Activated CD8-positive, alpha-beta memory T cell treated with anti-CD3 and anti-CD28 coated beads for 36 hours (primary cell): ENCODE data around the gene DHRS4L2. TPM values are rescaled to one million over a fixed set of nuclear protein-coding genes. Genes with fewer than 3 reads are reported as not detected.
"Not testable (repeated sequence)": the region's sequence is repeated elsewhere in the genome, so short reads cannot be mapped to it uniquely, and the experiment has no call there.

ENCODE experiments used
- CTCF ChIA-PET: fragments of 350-600 bp; sonication (Branson Sonifier 250); formaldehyde crosslinking; loops from one replicate; lab custom pipeline; 2021; ENCODE audit warnings: antibody characterized with exemption; lab: Charles Lee
- POLR2A ChIA-PET: fragments of 350-600 bp; sonication (Branson Sonifier 250); formaldehyde crosslinking; loops from one replicate; lab custom pipeline; 2021; ENCODE audit warnings: antibody characterized with exemption; lab: Charles Lee
- total RNA-seq, 2 experiments: library from RNA; stranded (reverse); gene quantifications; one replicate each; pipeline ENCODE4 v1.2.3, GENCODE V29; 2021

The DHRS4L2 gene
- total RNA-seq, 2 experiments from 2014 or later = 19.8 to 21.6 TPM

DNA sequence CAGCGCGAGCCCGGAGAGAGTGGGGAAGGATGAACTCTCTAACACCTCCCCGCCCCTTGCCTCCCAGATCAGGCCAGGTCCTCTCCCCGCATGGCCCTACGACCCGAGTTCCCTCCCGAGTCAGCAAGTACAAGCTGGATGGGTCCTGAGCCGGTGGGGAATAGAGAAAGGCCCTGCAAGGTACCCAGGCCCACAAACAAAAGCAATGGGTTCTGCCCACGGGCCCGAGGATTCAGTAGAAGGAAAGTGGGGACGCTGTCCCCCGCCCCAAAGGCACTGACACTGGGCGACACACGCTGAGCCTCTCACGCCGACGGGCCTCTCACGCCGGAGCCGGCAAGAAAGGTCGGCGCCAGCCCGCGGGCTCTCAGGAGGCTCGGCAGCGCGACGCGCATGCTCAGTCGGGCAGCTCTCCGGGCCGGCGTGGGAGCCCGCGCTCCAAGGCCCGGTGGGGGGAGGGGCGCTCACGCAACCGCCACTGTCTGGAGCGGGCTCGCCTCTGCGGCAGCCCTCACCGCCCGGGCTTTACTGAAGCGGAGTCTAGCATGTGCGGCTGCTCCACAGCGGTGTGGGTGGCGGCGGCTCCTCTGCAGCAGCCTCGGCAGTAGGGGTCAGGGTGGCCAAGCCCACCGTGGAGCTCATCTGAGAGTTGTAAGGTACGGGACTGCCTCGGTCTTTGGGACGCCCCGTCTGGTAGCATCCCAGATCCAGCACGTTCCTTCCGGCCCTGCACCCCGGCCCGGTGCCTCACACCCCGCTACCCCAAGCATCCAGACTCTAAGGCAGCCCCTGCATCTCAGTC, 19.0 kb upstream of the DHRS4L2 start:
- POLR2A ChIA-PET, CTCF ChIA-PET: not testable (repeated sequence)

DNA sequence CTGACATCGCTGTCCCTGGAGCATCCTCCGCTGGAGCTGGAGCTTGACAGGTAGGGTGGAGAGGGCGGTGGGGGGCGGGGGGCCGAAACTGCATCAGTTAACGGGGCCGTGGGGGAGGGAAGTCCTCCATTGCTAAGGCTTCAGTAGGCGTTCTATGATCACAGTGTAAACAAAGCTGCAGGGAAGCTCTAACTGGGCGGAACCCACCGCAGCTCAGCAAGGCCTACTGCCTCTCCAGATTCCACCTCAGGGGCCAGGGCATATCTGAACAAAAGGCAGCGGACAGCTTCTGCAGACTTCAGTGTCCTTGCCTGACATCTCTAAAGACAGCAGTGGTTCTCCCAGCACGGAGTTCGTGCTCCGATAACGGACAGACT, 18.5 kb upstream of the DHRS4L2 start:
- POLR2A ChIA-PET, CTCF ChIA-PET: not testable (repeated sequence)

DNA sequence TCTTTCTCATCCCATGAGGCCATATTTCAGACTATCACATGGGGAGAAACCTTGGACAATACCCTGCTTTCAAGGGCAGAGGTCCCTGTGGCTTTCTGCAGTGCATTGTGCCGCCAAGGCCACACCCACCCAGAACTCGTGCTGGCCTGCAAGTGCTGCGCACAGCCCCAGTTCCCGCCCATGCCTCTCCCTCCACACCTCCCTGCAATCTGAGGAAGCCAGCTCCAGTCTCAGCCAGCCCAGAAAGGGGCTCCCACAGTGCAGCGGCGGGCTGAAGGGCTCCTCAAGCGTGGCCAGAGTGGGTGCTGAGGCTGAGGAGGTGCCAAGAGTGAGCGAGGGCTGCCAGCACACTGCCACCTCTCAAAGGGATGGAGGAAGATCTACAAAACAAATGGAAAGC, 15.6 kb upstream of the DHRS4L2 start:
- POLR2A ChIA-PET, CTCF ChIA-PET: not testable (repeated sequence)

DNA sequence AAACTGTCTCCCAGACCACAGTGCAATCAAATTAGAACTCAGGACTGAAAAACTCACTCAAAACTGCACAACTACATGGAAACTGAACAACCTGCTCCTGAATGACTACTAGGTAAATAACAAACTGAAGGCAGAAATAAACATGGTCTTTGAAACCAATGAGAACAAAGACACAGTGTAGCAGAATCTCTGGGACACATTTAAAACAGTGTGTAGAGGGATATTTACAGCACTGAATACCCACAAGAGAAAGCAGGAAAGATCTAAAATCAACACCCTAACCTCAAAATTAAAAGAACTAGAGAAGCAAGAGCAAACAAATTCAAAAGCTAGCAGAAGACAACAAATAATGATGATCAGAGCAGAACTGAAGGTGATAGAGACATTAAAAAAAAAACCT, 14.7 kb upstream of the DHRS4L2 start:
- POLR2A ChIA-PET, CTCF ChIA-PET: not testable (repeated sequence)

DNA sequence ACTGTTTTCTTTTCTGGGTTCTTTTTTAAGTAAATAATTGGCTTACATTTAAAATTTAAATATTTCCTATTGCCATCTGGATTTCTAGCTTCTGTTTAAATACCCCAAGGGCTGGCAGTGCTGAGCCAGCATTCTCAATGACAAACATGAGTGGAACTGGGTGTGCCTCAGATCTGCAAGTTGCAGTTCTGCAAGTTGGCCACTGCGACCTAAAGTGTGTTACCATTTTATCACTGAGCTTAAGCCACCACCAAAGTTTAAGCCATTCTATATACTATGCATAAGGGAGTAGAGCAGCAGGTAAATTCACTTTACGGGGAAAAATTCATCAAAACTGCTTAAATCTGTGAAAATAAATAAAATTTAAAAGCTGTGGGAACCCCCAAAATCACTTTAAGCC, 11.5 kb upstream of the DHRS4L2 start:
- POLR2A ChIA-PET = not testable (repeated sequence)
- CTCF ChIA-PET = interaction anchor here (0.7 kb wide), 1 partner anchor 184 kb away, joined by 3 read pairs; the partner anchor contains the start of gene IRF9

DNA sequence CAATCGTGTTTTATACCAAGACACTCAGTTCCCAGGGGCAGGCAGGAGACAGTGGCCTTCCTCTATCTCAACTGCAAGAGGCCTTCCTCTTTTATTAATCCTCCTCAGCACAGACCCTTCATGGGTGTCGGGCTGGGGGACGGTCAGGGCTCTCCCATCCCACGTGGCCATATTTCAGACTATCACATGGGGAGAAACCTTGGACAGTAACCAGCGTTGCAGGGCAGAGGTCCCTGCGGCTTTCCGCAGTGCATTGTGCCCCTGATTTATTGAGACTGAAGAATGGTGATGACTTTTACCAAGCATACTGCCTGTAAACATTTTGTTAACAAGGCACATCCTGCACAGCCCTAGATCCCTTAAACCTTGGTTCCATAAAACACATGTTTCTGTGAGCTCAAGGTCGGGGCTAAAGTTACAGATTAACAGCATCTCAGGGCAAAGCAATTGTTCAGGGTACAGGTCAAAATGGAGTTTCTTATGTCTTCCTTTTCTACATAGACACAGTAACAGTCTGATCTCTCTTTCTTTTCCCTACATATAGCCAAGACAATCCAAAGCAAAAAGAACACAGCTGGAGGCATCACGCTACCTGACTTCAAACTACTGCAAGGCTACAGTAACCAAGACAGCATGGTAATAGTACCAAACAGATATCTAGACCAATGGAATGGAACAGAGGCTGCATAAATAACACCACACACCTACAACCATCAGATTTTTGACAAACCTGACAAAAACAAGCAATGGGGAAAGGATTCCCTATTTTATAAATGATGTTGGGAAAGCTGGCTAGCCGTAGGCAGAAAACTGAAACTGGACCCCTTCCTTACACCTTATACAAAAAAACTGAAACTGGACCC, 6.5 kb upstream of the DHRS4L2 start:
- CTCF ChIA-PET = not testable (repeated sequence)

GRCh38 chr14:23984891-23985602, 3.7 kb upstream of the DHRS4L2 start:
- ChIA-PET CTCF (no interaction called here), POLR2A (no interaction called here)

More for the DNA sequence above, 6.5 kb upstream of the DHRS4L2 start:
- POLR2A ChIA-PET = not testable (repeated sequence)

GRCh38 chr14:23988223-23988606, 514 bp upstream of the DHRS4L2 start:
- CTCF ChIA-PET = interaction anchor here (0.6 to 1.3 kb wide), 2 partner anchors 121 to 443 kb away, joined by 4 read pairs; no protein-coding TSS in a partner anchor
- POLR2A ChIA-PET = not testable (repeated sequence)

DNA sequence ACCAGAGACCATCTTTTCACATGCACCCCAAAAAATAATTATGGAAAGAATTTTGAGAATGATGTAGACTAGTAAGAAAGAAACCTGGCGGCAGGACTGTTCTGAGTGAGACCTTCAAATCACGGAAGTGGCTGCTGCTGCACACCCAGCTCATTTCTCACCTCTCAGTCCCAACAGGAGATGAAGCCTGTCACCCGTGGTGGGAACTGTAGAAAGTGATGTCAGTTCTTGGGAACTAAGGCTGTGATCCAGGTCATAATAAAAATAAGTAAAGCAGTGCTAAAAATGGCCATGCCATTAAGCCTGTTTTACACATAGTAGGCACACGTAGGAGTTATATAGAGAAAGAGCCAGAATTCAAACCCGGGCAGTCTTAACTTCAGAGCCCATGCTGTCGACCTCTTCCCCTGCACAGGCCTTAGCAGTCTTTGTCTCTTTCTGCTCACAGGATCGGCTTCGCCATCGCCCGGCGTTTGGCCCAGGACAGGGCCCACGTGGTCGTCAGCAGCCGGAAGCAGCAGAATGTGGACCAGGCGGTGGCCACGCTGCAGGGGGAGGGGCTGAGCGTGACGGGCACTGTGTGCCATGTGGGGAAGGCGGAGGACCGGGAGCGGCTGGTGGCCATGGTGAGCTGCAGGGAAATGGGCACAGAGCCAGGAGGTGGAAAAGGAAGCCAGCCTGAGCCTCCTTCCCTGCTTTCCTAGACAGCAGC, 1.2 kb downstream of the DHRS4L2 start:
- CTCF ChIA-PET = interaction anchor here (1.3 kb wide), 1 partner anchor 119 kb away, joined by 4 read pairs; no protein-coding TSS in a partner anchor
- POLR2A ChIA-PET = interaction anchor here (1.0 to 1.1 kb wide), 2 partner anchors 18 to 62 kb away, joined by 3 to 4 read pairs; partner anchors contain the start of gene CARMIL3

- POLR2A ChIA-PET = not testable (repeated sequence)
Observed at GRCh38 chr14:23990961-23991360, 2.2 kb downstream of the DHRS4L2 start.

GRCh38 chr14:23993042-23993441, 4.3 kb downstream of the DHRS4L2 start:
- POLR2A ChIA-PET, CTCF ChIA-PET: not testable (repeated sequence)

More at GRCh38 chr14:23990961-23991360, 2.2 kb downstream of the DHRS4L2 start:
- CTCF ChIA-PET = not testable (repeated sequence)

DNA sequence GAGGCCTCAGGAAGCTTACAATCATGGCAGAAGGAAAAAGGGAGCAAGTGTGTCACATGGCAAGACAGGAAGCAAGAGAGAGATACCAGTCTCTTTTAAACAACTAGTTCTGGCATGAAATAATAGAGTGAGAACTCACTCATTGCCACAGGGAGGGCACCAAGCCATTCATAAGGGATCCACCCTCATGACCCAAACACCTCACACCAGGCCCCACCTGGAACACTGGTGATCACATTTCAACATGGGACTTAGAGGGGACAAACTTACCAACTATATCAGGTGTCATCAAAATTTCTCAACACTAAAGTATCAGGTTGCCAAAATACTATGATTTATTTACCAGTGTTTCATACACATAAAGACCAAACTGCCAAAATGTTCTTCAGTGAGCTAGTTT, 7.3 kb downstream of the DHRS4L2 start:
- POLR2A ChIA-PET, CTCF ChIA-PET: not testable (repeated sequence)

DNA sequence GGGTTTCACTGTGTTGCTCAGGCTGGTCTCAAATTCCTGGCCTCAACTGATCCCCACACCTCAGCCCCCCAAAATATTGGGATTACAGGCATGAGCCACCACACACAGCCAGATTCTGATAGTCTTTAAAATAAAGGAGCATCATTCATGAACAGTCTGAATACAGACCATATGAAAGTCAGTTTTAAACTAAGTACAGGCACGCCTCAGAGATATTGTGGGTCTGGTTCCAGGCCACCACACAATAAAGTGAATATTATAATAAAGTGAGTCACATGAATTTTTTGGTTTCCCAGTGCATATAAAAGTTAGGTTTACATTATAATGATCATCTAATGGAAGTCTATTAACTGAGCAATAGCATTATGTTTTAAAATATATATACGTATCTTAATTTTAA, 8.1 kb downstream of the DHRS4L2 start:
- CTCF ChIA-PET, POLR2A ChIA-PET: not testable (repeated sequence)

- CTCF ChIA-PET, POLR2A ChIA-PET: not testable (repeated sequence)
Observed at GRCh38 chr14:23999640-24000039, 10.9 kb downstream of the DHRS4L2 start.

DNA sequence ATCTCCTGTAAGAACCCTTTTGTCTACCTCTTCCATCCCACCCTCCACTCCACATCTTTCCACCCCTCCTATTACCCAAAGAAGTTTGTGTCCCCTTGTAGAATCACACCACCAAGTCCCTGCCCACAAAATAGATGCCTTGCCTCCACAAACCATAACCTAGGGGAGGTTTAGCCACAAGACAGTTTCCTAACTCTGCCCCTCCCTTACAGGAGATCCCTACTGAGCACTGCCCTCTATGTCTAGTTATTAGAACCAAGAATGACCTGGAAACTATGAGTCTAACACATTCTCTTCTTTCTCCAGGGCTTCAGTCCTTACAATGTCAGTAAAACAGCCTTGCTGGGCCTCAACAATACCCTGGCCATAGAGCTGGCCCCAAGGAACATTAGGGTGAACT, 12.3 kb downstream of the DHRS4L2 start:
- POLR2A ChIA-PET = not testable (repeated sequence)

GRCh38 chr14:24001679-24002078, 12.9 kb downstream of the DHRS4L2 start:
- CTCF ChIA-PET, POLR2A ChIA-PET: not testable (repeated sequence)

More for the DNA sequence above, 12.3 kb downstream of the DHRS4L2 start:
- CTCF ChIA-PET = not testable (repeated sequence)

DNA sequence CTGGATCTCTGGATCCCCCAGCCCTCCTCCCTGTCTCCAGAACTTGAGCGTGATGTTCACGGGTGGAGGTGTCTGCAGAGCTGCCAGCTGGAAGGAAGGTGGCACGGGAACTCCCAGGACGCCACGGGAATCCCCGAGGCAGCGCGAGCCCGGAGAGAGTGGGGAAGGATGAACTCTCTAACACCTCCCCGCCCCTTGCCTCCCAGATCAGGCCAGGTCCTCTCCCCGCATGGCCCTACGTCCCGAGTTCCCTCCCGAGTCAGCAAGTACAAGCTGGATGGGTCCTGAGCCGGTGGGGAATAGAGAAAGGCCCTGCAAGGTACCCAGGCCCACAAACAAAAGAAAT, 17.7 kb downstream of the DHRS4L2 start:
- CTCF ChIA-PET, POLR2A ChIA-PET: not testable (repeated sequence)

- POLR2A ChIA-PET = interaction anchor here (0.7 kb wide), 1 partner anchor 18 kb away, joined by 3 read pairs; no protein-coding TSS in a partner anchor
- CTCF ChIA-PET = not testable (repeated sequence)
Observed at GRCh38 chr14:24006817-24007652, 18.3 kb downstream of the DHRS4L2 start.
